SK-N-SH (cell line): Measurements from ENCODE around the gene TELO2. TPM values are rescaled to one million over a fixed set of nuclear protein-coding genes. Genes with fewer than 3 reads are reported as not detected.

Source experiments
- CTCF ChIA-PET: fragments of 300-600, 350-600 bp; formaldehyde crosslinking; extraction: SDS; loops from one replicate; lab custom pipeline; 2021; lab: Yijun Ruan, JAX
- POLR2A ChIA-PET: fragments of 350-600 bp; sonication (Branson Sonifier 250); formaldehyde crosslinking; extraction: SDS; loops from one replicate; lab custom pipeline; 2020; ENCODE audit warnings: antibody characterized with exemption, inconsistent platforms; lab: Yijun Ruan, JAX
- DNase-seq: peaks from one replicate; pipeline ENCODE4 v3.0.0; 2012
- H2AFZ ChIP-seq: fragments of 200-600 bp; sonication (generic); 2 replicates; pipeline ENCODE4 v1.8.1; 2016; ENCODE audit warnings: antibody characterized with exemption, mild to moderate bottlenecking, low read depth
- H3F3A ChIP-seq: fragments of 200-600 bp; sonication (generic); replicated peaks from 2 replicates; pipeline ENCODE3; 2016; ENCODE audit warnings: antibody characterized with exemption, mild to moderate bottlenecking; ENCODE audit not compliant: insufficient read depth
- H3K27ac ChIP-seq, 2 experiments: fragments of 200-500 bp in 1 of 2; fragments of 200-600 bp in 1 of 2; sonication (Bioruptor generic) in 1 of 2; sonication (generic), shearing (Covaris generic) in 1 of 2; 2 replicates each; pipeline versions ENCODE4 v1.5.1 to v1.6.1; 2014 to 2016; ENCODE audit warnings: low read depth in 2 of 2, inconsistent platforms in 1 of 2, low read length in 1 of 2, mild to moderate bottlenecking in 1 of 2, mixed read lengths in 1 of 2
- H3K27me3 ChIP-seq: fragments of 200-600 bp; sonication (generic), shearing (Covaris generic); 2 replicates; pipeline ENCODE4 v1.6.1; 2016; ENCODE audit warnings: mixed run types; ENCODE audit not compliant: insufficient read depth
- H3K36me3 ChIP-seq, 2 experiments: fragments of 200-500 bp in 1 of 2; fragments of 200-600 bp in 1 of 2; sonication (Bioruptor generic) in 1 of 2; sonication (generic) in 1 of 2; replicated peaks in 1 of 2; 2 replicates each; pipeline versions ENCODE3 to v1.5.1; 2014 to 2016; ENCODE audit warnings: low read length in 1 of 2, mild to moderate bottlenecking in 1 of 2; ENCODE audit not compliant: insufficient read depth in 2 of 2, control insufficient read depth in 1 of 2
- H3K4me1 ChIP-seq, 2 experiments: fragments of 200-500 bp in 1 of 2; fragments of 200-600 bp in 1 of 2; sonication (Bioruptor generic) in 1 of 2; sonication (generic), shearing (Covaris generic) in 1 of 2; 2 replicates each; pipeline versions ENCODE4 v1.5.1 to v1.6.1; 2014 to 2016; ENCODE audit warnings: low read depth in 1 of 2, low read length in 1 of 2, mixed run types in 1 of 2; ENCODE audit not compliant: insufficient read depth in 2 of 2, control insufficient read depth in 1 of 2
- H3K4me2 ChIP-seq: fragments of 200-600 bp; sonication (generic), shearing (Covaris generic); 2 replicates; pipeline ENCODE4 v1.6.1; 2017; ENCODE audit warnings: mixed run types
- H3K4me3 ChIP-seq, 2 experiments: fragments of 200-500 bp in 1 of 2; fragments of 200-600 bp in 1 of 2; sonication (Bioruptor generic) in 1 of 2; sonication (generic), shearing (Covaris generic) in 1 of 2; 2 replicates each; pipeline versions ENCODE4 v1.5.1 to v1.8.1; 2014 to 2016; ENCODE audit warnings: low read depth in 2 of 2, inconsistent platforms in 1 of 2, low read length in 1 of 2, mild to moderate bottlenecking in 1 of 2, mixed read lengths in 1 of 2, moderate library complexity in 1 of 2
- H3K79me2 ChIP-seq: fragments of 200-600 bp; sonication (generic); 2 replicates; pipeline ENCODE4 v1.8.1; 2017; ENCODE audit warnings: mild to moderate bottlenecking; ENCODE audit not compliant: insufficient read depth
- H3K9ac ChIP-seq: fragments of 200-600 bp; sonication (generic); 2 replicates; pipeline ENCODE4 v1.6.1; 2017; ENCODE audit warnings: mixed run types
- H3K9me2 ChIP-seq: fragments of 200-600 bp; sonication (generic); 2 replicates; pipeline ENCODE4 v1.6.1; 2017; ENCODE audit warnings: mixed run types
- H3K9me3 ChIP-seq: fragments of 200-600 bp; sonication (generic); 2 replicates; pipeline ENCODE4 v1.6.1; 2017; ENCODE audit warnings: mixed run types, mild to moderate bottlenecking, moderate library complexity
- H4K20me1 ChIP-seq: fragments of 200-600 bp; sonication (generic); 2 replicates; pipeline ENCODE4 v1.6.1; 2017; ENCODE audit warnings: mild to moderate bottlenecking, mixed run types; ENCODE audit not compliant: insufficient read depth
- CTCF ChIP-seq: fragments of 200-600 bp; sonication (generic); IDR thresholded peaks from 2 replicates; pipeline ENCODE4 v1.6.1; 2017; ENCODE audit warnings: antibody characterized with exemption, mild to moderate bottlenecking, moderate library complexity
- ELF1 ChIP-seq: IDR thresholded peaks from 2 replicates; pipeline ENCODE4 v1.4.0; 2012
- EZH2phosphoT487 ChIP-seq: fragments of 200-600 bp; sonication (generic); IDR thresholded peaks from 2 replicates; pipeline ENCODE4 v1.6.1; 2017; ENCODE audit warnings: low read depth, mixed run types, mild to moderate bottlenecking, antibody characterized with exemption, moderate library complexity, borderline replicate concordance
- FOXJ3 ChIP-seq: sonication (generic); formaldehyde crosslinking; IDR thresholded peaks from 2 replicates; pipeline ENCODE4 v1.5.1; 2020; ENCODE audit warnings: mild to moderate bottlenecking, missing genetic modification reagents
- IRF3 ChIP-seq: fragments of 150-350 bp; IDR thresholded peaks from 2 replicates; pipeline ENCODE4 v1.6.1; 2016; ENCODE audit warnings: mild to moderate bottlenecking, low read depth, low read length
- JUND ChIP-seq: IDR thresholded peaks from 2 replicates; pipeline ENCODE4 v1.4.0; 2012
- MAX ChIP-seq: IDR thresholded peaks from 2 replicates; pipeline ENCODE4 v1.4.0; 2012; ENCODE audit warnings: low read depth
- MEF2A ChIP-seq: IDR thresholded peaks from 2 replicates; pipeline ENCODE4 v1.4.0; 2012; ENCODE audit warnings: low read depth, borderline replicate concordance
- NFIC ChIP-seq: IDR thresholded peaks from 2 replicates; pipeline ENCODE4 v1.4.0; 2012; ENCODE audit warnings: borderline replicate concordance
- PBX3 ChIP-seq: IDR thresholded peaks from 2 replicates; pipeline ENCODE4; 2012
- YY1 ChIP-seq: IDR thresholded peaks from 2 replicates; pipeline ENCODE4 v1.4.0; 2012; ENCODE audit warnings: low read depth, mild to moderate bottlenecking
- ZBTB33 ChIP-seq: IDR thresholded peaks from 2 replicates; pipeline ENCODE4 v1.4.0; 2012; ENCODE audit warnings: low read depth, borderline replicate concordance
- WGBS: methylation state at CpG from one replicate; pipeline ENCODE4 v1.1.6; 2017; ENCODE audit warnings: low lambda C conversion rate; 5-methylcytosine and 5-hydroxymethylcytosine counted together
- polyA plus RNA-seq, 3 experiments: library from polyadenylated mRNA; depleted of rRNA; stranded (reverse); fragments of >200 nt; gene quantifications; 2 replicates each; pipeline ENCODE4 v1.2.3, GENCODE V29; 2012

Gene TELO2
- polyA plus RNA-seq, 1 of the 3 experiments (the other 2 are of a cell fraction) = 24.2 TPM

GRCh38 chr16:1531638-1531910, 38.4 kb downstream of the TELO2 start:
- no peaks in the 10 kb centered on the region for H3K9me2 ChIP-seq
- DNase-seq = no peak
- H3K4me3 ChIP-seq = no peak overlapping the region
- H3K9me3 ChIP-seq = no peaks in the 10 kb centered on the region
- H3K9ac ChIP-seq = no peak overlapping the region
- POLR2A ChIA-PET = no interaction called here
- H3K79me2 ChIP-seq = no peaks in the 10 kb centered on the region
- peaks cover 0 to 2% of the 10 kb centered on the region in 2 experiments for H3K36me3 ChIP-seq
- peaks cover 5 to 54% of the 10 kb centered on the region in 2 experiments; a peak in 2 of 4 replicates for H3K4me1 ChIP-seq
- H3K4me2 ChIP-seq = peak overlapping the region; percentile 47; the same call in 1 of the 2 replicates
- peak overlapping the region; percentile 66 to 95; a peak in 3 of 4 replicates for H3K27ac ChIP-seq
- no peak overlapping the region for H2AFZ ChIP-seq
- no peaks in the 10 kb centered on the region for H4K20me1 ChIP-seq
- H3F3A ChIP-seq = no peaks in the 10 kb centered on the region
- WGBS = 84% methylated on average over 5 of the region's 14 CpGs
- CTCF ChIA-PET = interaction anchor here (0.7 to 1.7 kb wide), 3 partner anchors 19 to 174 kb away, joined by 3 to 5 read pairs (median 3); partner anchors contain the start of gene MAPK8IP3
- TF ChIP-seq EZH2phosphoT487 (no peak), CTCF (no peak), YY1 (no peak), ZBTB33 (no peak), JUND (no peak), IRF3 (no peak), FOXJ3 (CRISPR knock-in tag) (no peak), MAX (no peak), NFIC (no peak), MEF2A (no peak), ELF1 (no peak), PBX3 (no peak)
- no peaks in the 10 kb centered on the region for H3K27me3 ChIP-seq
